ENCODE data around the gene WWOX. TPM values are rescaled to one million over a fixed set of nuclear protein-coding genes. Genes with fewer than 3 reads are reported as not detected.

WWOX gene
- total RNA-seq, 4 donors from 2014 or later, result 135 to 209 (median 159) TPM

DNA sequence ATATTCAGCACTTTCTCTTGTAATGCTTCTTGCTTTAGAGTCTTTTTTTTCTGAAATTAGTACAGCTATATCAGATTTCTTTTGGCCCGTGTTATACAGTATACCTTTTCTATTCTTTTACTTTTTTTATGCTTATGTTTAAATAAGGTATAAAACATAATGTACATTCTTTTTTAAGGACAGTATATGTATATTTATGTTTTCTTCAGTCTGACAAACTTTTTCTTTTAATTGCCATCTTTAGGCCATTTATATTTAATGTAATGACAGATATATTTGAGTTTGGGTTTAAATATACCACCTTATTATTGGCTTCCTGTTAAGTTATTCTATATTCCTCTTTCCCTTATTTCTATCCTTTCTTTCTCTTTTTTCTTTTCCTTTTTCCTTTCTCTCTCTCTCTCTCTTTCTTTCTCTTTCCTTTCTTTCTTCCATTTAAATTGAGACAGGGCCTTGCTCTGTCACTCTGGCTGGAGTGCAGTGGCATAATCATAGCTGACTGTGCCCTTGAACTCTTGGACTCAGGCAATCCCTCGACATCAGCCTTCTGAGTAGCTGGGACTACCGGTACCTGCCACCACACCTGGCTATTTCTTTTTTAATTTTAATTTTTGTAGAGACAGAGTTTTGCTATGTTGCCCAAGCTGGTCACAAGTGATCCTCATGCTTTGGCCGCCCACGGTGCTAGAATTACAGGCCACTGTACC, 61.7 kb downstream of the WWOX start:
- 96 to 99% methylated on average over 5 of the region's 5 CpGs for WGBS, 2 donors
- TF ChIP-seq, protein P1, sequence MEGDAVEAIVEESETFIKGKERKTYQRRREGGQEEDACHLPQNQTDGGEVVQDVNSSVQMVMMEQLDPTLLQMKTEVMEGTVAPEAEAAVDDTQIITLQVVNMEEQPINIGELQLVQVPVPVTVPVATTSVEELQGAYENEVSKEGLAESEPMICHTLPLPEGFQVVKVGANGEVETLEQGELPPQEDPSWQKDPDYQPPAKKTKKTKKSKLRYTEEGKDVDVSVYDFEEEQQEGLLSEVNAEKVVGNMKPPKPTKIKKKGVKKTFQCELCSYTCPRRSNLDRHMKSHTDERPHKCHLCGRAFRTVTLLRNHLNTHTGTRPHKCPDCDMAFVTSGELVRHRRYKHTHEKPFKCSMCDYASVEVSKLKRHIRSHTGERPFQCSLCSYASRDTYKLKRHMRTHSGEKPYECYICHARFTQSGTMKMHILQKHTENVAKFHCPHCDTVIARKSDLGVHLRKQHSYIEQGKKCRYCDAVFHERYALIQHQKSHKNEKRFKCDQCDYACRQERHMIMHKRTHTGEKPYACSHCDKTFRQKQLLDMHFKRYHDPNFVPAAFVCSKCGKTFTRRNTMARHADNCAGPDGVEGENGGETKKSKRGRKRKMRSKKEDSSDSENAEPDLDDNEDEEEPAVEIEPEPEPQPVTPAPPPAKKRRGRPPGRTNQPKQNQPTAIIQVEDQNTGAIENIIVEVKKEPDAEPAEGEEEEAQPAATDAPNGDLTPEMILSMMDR (IDR thresholded peaks at IDR 0.05), result no peak
- TF ChIP-seq POLR2A (IDR thresholded peaks at IDR 0.05), result no peak
- no peak overlapping the region for H3K27ac ChIP-seq
- DNase-seq, result no peak
- H3K4me1 ChIP-seq, result no peaks in the 10 kb centered on the region
- H3K4me3 ChIP-seq (replicated peaks in 1 of 3), result no peak overlapping the region
- H3K27me3 ChIP-seq, result no peaks in the 10 kb centered on the region
- H3K36me3 ChIP-seq, result no peaks in the 10 kb centered on the region
- intact Hi-C loops (cut with DNase I), result no loop called here
- no peaks in the 10 kb centered on the region for H3K9me3 ChIP-seq

DNA sequence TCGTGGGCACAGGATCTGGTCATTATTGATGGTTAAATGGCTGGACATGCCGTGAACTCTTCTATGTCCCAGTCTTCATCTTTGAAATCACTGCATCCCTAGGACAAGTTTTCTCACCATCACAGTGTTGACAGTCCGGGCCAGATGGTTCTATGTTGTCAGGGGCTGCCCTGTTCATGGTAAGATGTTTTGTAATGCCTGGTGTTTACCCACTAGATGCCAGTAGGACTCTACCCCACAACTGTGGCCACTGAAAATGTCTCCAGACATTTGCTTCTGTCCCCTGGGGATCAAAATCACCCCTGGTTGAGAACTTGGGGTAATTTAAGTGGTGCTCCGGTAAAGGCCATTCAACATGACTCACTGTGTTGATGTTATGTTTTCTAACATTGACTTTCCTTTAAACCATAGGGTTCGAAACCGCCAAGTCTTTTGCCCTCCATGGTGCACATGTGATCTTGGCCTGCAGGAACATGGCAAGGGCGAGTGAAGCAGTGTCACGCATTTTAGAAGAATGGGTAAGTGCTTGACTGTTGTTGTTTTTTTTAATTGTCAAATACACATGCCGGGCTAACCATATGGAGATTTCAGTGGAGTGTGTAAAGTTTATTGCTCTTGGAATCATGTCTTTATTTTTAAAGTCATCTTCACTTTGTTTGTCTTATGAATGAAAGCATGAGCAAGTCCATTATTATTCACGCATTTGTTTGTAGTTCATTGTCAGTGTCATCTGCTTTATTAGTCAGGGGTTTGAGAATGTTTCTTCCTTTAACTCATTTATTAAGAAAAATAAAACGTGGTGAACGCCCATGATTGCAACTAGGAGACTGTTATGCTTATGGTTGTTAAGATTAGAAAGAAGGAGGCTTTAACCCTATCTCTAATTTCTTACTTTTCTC, 64.6 kb downstream of the WWOX start:
- no peak for DNase-seq
- TF ChIP-seq, protein P1 (IDR thresholded peaks at IDR 0.05), result no peak
- no peak for TF ChIP-seq POLR2A (IDR thresholded peaks at IDR 0.05)
- 87 to 97% methylated on average over 12 of the region's 12 CpGs for WGBS, 2 donors
- no peak overlapping the region for H3K4me3 ChIP-seq (replicated peaks in 1 of 3)
- H3K27me3 ChIP-seq, result no peaks in the 10 kb centered on the region
- intact Hi-C loops (cut with DNase I), result no loop called here
- H3K36me3 ChIP-seq, result no peaks in the 10 kb centered on the region
- H3K27ac ChIP-seq, result no peak overlapping the region
- no peaks in the 10 kb centered on the region for H3K9me3 ChIP-seq
- no peaks in the 10 kb centered on the region for H3K4me1 ChIP-seq

DNA sequence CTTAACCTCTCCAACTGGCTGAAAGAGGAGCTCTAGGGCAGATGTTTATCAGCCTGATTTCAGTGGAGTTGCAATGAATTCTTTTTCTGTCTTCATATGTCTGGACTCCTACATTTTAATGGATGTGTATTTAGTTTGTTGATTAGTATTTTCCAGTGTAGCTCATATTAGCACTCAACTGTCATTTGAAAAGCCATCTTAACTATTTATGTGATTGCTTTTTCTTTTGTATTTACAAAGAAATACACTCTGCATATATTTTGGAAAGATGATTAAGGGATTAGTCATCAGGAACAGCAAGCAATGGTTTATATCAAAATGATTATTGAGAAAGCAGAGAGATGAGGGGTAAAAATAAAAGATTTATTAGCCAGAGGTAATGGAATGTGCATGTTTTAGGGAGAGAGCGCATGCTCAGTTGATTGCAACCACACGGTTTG, 71.1 kb downstream of the WWOX start:
- Histone ChIP-seq H3K4me1 (peaks cover 0 to 4% of the 10 kb centered on the region in 2 donors), H3K27me3 (no peaks in the 10 kb centered on the region), H3K9me3 (no peaks in the 10 kb centered on the region), H3K36me3 (no peaks in the 10 kb centered on the region), H3K4me3 (replicated peaks in 1 of 3) (no peak overlapping the region), H3K27ac (no peak overlapping the region)
- 88 to 89% methylated on average over 2 of the region's 2 CpGs for WGBS, 2 donors
- intact Hi-C loops (cut with DNase I), result no loop called here
- TF ChIP-seq, protein P1 (IDR thresholded peaks at IDR 0.05), result no peak
- TF ChIP-seq POLR2A (IDR thresholded peaks at IDR 0.05), result no peak
- DNase-seq, result no peak

DNA sequence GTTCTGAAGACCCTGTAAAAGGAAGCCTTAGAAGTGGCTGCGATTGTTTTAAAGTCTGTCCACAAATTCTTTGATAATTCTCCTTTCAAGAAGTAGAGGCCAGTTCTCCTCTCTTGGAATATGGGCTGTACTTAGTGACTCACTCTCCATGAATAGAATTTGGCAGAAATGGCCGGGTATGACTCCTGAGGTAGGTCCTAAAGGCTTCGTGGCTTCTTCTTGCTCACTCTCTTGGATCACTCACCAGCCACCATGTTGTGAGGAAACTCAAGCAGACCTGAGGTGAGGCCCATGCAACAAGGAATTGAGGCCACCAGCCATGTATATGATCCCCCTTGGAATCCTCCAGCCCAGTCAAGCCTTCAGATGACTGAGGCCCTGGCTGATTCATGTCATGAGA, 75.8 kb downstream of the WWOX start:
- Histone ChIP-seq H3K36me3 (no peaks in the 10 kb centered on the region), H3K9me3 (no peaks in the 10 kb centered on the region), H3K27me3 (no peaks in the 10 kb centered on the region), H3K4me3 (replicated peaks in 1 of 3) (no peak overlapping the region), H3K4me1 (peaks cover 0 to 4% of the 10 kb centered on the region in 2 donors), H3K27ac (no peak overlapping the region)
- intact Hi-C loops (cut with DNase I), result no loop called here
- DNase-seq, result no peak
- no peak for TF ChIP-seq POLR2A (IDR thresholded peaks at IDR 0.05)
- TF ChIP-seq, protein P1 (IDR thresholded peaks at IDR 0.05), result no peak
- WGBS, 2 donors, result 75 to 93% methylated on average over 3 of the region's 3 CpGs

DNA sequence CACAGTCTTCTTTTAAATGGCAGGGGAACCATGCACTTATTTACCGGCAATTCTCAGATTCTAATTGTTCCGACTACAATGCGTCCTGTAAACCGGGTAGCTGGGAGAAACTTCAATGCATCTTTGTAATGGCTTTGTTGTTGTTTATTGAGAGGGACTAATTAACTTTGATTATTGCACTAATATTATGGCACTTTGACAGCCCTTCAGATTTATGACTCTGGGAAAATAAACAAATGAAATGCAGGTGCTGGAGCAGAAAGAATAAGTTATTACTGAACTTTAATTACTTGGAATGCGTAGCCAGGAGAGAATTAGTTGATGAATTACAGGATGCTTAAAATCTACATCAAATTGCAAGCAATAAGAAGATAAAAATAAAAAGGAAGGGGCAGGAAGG, 77.0 kb downstream of the WWOX start:
- no peaks in the 10 kb centered on the region for H3K27me3 ChIP-seq
- intact Hi-C loops (cut with DNase I), result no loop called here
- WGBS, 2 donors, result 92 to 98% methylated on average over 5 of the region's 5 CpGs
- no peak for DNase-seq
- H3K4me3 ChIP-seq (replicated peaks in 1 of 3), result no peak overlapping the region
- no peak for TF ChIP-seq POLR2A (IDR thresholded peaks at IDR 0.05)
- TF ChIP-seq, protein P1 (IDR thresholded peaks at IDR 0.05), result no peak
- H3K4me1 ChIP-seq, result no peaks in the 10 kb centered on the region
- H3K36me3 ChIP-seq, result no peaks in the 10 kb centered on the region
- no peaks in the 10 kb centered on the region for H3K9me3 ChIP-seq
- H3K27ac ChIP-seq, result no peak overlapping the region

All from thyroid gland (tissue), 4 donors.